ENCODE data around the gene COL4A6. TPM values are rescaled to one million over a fixed set of nuclear protein-coding genes. Genes with fewer than 3 reads are reported as not detected.

The COL4A6 gene
- total and polyA plus RNA-seq, 2 of the 4 experiments (the other 2 are of a cell fraction): 0.36 to 0.74 TPM

GRCh38 chrX:108168961-108169740, 269.1 kb downstream of the COL4A6 start:
- H3K18ac ChIP-seq (ENCODE audit: low read depth, low read length): no peak overlapping the region
- no peaks in the 10 kb centered on the region; the same call in 1 of the 2 replicates for H3K4me1 ChIP-seq (ENCODE audit: control insufficient read depth, insufficient read depth, low read length)
- CTCF ChIA-PET: no interaction called here
- peaks cover 3% of the 10 kb centered on the region; the same call in 1 of the 2 replicates for H3K27me3 ChIP-seq (ENCODE audit: control insufficient read depth, insufficient read depth, low read length)
- H2BK120ac ChIP-seq (ENCODE audit: low read depth, low read length): no peak overlapping the region
- no TSS peak for BruUV-seq (replicated peaks)
- POLR2A ChIA-PET (ENCODE audit: unreplicated experiment): no interaction called here
- H2AK9ac ChIP-seq (replicated peaks; ENCODE audit: low read depth, low read length, poor library complexity): no peak overlapping the region
- no peak overlapping the region for H3K23ac ChIP-seq (ENCODE audit: low read depth, low read length)
- DNase-seq (no peak), ATAC-seq (ENCODE audit: low read depth) (no peak)
- no peak overlapping the region for H3K27ac ChIP-seq (ENCODE audit: insufficient read depth, low read length)
- no peak overlapping the region for H3K4ac ChIP-seq (ENCODE audit: low read depth, low read length)
- H3K4me3 ChIP-seq (ENCODE audit: insufficient read depth, low read depth, low read length): no peak overlapping the region
- H2BK5ac ChIP-seq (ENCODE audit: low read depth, low read length, poor library complexity, severe bottlenecking): no peak overlapping the region
- H3K4me2 ChIP-seq (ENCODE audit: low read depth, low read length): no peak overlapping the region
- TF ChIP-seq, protein P1, sequence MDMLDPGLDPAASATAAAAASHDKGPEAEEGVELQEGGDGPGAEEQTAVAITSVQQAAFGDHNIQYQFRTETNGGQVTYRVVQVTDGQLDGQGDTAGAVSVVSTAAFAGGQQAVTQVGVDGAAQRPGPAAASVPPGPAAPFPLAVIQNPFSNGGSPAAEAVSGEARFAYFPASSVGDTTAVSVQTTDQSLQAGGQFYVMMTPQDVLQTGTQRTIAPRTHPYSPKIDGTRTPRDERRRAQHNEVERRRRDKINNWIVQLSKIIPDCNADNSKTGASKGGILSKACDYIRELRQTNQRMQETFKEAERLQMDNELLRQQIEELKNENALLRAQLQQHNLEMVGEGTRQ (IDR thresholded peaks at IDR 0.05; ENCODE audit: low read depth, low read length): no peak
- TF ChIP-seq SMC3 (IDR thresholded peaks at IDR 0.05; ENCODE audit: low read depth, low read length) (no peak), BHLHE40 (IDR thresholded peaks at IDR 0.05; ENCODE audit: low read depth, low read length) (no peak), MAFK (IDR thresholded peaks at IDR 0.05; ENCODE audit: low read depth, low read length) (no peak), CEBPB (IDR thresholded peaks at IDR 0.05; ENCODE audit: low read depth, low read length) (no peak), MAZ (IDR thresholded peaks at IDR 0.05; ENCODE audit: borderline replicate concordance, low read depth, low read length) (no peak), CHD1 (IDR thresholded peaks at IDR 0.05; ENCODE audit: low read depth, low read length) (no peak), RCOR1 (IDR thresholded peaks at IDR 0.05; ENCODE audit: insufficient replicate concordance, low read length) (no peak), RAD21 (IDR thresholded peaks at IDR 0.05; ENCODE audit: low read length) (no peak), MXI1 (IDR thresholded peaks at IDR 0.05; ENCODE audit: borderline replicate concordance, low read depth, low read length) (no peak), POLR2A (IDR thresholded peaks at IDR 0.05; ENCODE audit: low read depth, low read length) (no peak), FOS (IDR thresholded peaks at IDR 0.05; ENCODE audit: low read depth, low read length) (no peak), NFE2L2 (IDR thresholded peaks at IDR 0.05; ENCODE audit: low read depth, low read length) (no peak)
- TF ChIP-seq, protein P2, sequence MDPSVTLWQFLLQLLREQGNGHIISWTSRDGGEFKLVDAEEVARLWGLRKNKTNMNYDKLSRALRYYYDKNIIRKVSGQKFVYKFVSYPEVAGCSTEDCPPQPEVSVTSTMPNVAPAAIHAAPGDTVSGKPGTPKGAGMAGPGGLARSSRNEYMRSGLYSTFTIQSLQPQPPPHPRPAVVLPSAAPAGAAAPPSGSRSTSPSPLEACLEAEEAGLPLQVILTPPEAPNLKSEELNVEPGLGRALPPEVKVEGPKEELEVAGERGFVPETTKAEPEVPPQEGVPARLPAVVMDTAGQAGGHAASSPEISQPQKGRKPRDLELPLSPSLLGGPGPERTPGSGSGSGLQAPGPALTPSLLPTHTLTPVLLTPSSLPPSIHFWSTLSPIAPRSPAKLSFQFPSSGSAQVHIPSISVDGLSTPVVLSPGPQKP (IDR thresholded peaks at IDR 0.05; ENCODE audit: borderline replicate concordance, low read depth, low read length): no peak
- H4K20me1 ChIP-seq (ENCODE audit: insufficient read depth, low read length): no peaks in the 10 kb centered on the region
- no peaks in the 10 kb centered on the region; the same call in none of the 2 replicates for H3K9me1 ChIP-seq (ENCODE audit: insufficient read depth, low read length)
- H3K36me3 ChIP-seq (ENCODE audit: control insufficient read depth, insufficient read depth, low read length): no peaks in the 10 kb centered on the region
- no peak overlapping the region for H2BK20ac ChIP-seq (ENCODE audit: low read depth, low read length)
- intact Hi-C loops (cut with micrococcal nuclease): loop anchor here (10.0 kb wide), 1 partner anchor 136 kb away; no protein-coding TSS in a partner anchor
- no peak overlapping the region for H3K56ac ChIP-seq (ENCODE audit: extremely low read depth, insufficient read depth, low read length)
- H3K14ac ChIP-seq (replicated peaks; ENCODE audit: low read depth, low read length): no peak overlapping the region
- H3K79me1 ChIP-seq (ENCODE audit: low read depth in 1 of 2, low read length in 2 of 2): no peaks in the 10 kb centered on the region
- no peaks in the 10 kb centered on the region for H3K9me3 ChIP-seq (ENCODE audit: control insufficient read depth, insufficient read depth, low read length)
- in situ Hi-C loops (cut with MboI; ENCODE audit: low sequenced_read_pairs): no loop called here
- H3K9ac ChIP-seq (ENCODE audit: low read depth, low read length): no peak overlapping the region
- H2AFZ ChIP-seq (replicated peaks; ENCODE audit: low read length, poor library complexity): no peak overlapping the region
- dilution Hi-C loops (cut with HindIII; ENCODE audit: low sequenced_read_pairs, unreplicated experiment): no loop called here
- no peak overlapping the region for H4K91ac ChIP-seq (ENCODE audit: insufficient read depth, low read depth, low read length)
- WGBS, 2 experiments (ENCODE audit: extremely low coverage in 2 of 2, insufficient read length in 1 of 2): no CpG with 5 or more reads among the region's 9 CpGs
- no peak overlapping the region for H2AK5ac ChIP-seq (ENCODE audit: low read depth, low read length)
- H2BK15ac ChIP-seq (ENCODE audit: low read depth, low read length): no peak overlapping the region
- no peak overlapping the region for H4K5ac ChIP-seq (ENCODE audit: low read depth, low read length)
- no peak overlapping the region for H4K8ac ChIP-seq (ENCODE audit: low read depth in 2 of 2, low read length in 2 of 2)
